Brain microvascular endothelial cell (primary cell): ENCODE results near the gene GPANK1.

Source experiments
- DNase-seq: peaks from one replicate; pipeline ENCODE4 v3.0.0-alpha.2; 2020
- H3K27ac ChIP-seq: fragments of 250-450 bp; sonication (Bioruptor Pico); 2 replicates; pipeline ENCODE4 v1.5.1; 2020; ENCODE audit warnings: mild to moderate bottlenecking, moderate library complexity
- H3K27me3 ChIP-seq: fragments of 250-450 bp; sonication (Bioruptor Pico); replicated peaks from 2 replicates; pipeline ENCODE4 v1.5.1; 2020; ENCODE audit warnings: mild to moderate bottlenecking
- H3K36me3 ChIP-seq: fragments of 250-450 bp; sonication (Bioruptor Pico); replicated peaks from 2 replicates; pipeline ENCODE4 v1.5.1; 2020; ENCODE audit warnings: mild to moderate bottlenecking
- H3K4me3 ChIP-seq: 2 replicates; pipeline ENCODE4 v1.5.1; 2011; ENCODE audit warnings: low read depth, mild to moderate bottlenecking, control low read depth, low read length, moderate library complexity
- in situ Hi-C: cut with HindIII; loops from 2 replicates; pipeline ENCODE4 v1.10.0; 2017; ENCODE audit warnings: low sequenced_read_pairs, low pct_ligation_motif_present
- TF ChIP-seq, protein P1 (sequence below): IDR thresholded peaks from 2 replicates; pipeline ENCODE4 v1.5.1; 2011; ENCODE audit warnings: low read depth, mild to moderate bottlenecking, moderate library complexity, low read length, control low read depth, inconsistent platforms; ENCODE audit errors: missing control alignments

GPANK1 gene

GRCh38 chr6:31624070-31624469, 40.7 kb downstream of the GPANK1 start:
- Histone ChIP-seq H3K36me3 (peaks cover 65% of the 10 kb centered on the region), H3K27me3 (no peaks in the 10 kb centered on the region), H3K4me3 (no peak overlapping the region), H3K27ac (no peak overlapping the region)
- in situ Hi-C loops, result no loop called here
- DNase-seq, result no peak
- TF ChIP-seq, protein P1, sequence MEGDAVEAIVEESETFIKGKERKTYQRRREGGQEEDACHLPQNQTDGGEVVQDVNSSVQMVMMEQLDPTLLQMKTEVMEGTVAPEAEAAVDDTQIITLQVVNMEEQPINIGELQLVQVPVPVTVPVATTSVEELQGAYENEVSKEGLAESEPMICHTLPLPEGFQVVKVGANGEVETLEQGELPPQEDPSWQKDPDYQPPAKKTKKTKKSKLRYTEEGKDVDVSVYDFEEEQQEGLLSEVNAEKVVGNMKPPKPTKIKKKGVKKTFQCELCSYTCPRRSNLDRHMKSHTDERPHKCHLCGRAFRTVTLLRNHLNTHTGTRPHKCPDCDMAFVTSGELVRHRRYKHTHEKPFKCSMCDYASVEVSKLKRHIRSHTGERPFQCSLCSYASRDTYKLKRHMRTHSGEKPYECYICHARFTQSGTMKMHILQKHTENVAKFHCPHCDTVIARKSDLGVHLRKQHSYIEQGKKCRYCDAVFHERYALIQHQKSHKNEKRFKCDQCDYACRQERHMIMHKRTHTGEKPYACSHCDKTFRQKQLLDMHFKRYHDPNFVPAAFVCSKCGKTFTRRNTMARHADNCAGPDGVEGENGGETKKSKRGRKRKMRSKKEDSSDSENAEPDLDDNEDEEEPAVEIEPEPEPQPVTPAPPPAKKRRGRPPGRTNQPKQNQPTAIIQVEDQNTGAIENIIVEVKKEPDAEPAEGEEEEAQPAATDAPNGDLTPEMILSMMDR, result no peak

DNA sequence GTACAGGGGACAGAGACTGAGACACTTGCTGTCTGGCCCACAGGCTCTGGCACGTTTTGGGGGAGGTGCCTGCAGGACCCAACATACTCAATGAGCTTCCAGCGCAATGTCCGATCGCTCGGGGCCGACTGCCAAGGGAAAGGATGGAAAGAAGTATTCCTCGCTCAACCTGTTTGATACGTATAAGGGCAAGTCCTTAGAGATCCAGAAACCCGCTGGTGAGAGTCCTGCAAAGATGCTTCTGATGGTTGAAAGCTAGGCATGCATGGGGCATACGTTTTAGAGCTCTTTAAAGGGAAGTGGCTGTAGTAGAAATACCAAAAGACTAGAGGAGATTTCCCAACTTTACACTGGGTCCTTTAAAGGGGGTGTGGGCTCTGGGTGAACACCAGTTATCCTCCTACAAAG, 42.1 kb downstream of the GPANK1 start:
- H3K27me3 ChIP-seq, result no peaks in the 10 kb centered on the region
- H3K27ac ChIP-seq, result no peak overlapping the region
- TF ChIP-seq, protein P1, result no peak
- H3K4me3 ChIP-seq, result peak overlapping the region; percentile 94
- no peak for DNase-seq
- in situ Hi-C loops, result no loop called here
- peaks cover 51% of the 10 kb centered on the region for H3K36me3 ChIP-seq

DNA sequence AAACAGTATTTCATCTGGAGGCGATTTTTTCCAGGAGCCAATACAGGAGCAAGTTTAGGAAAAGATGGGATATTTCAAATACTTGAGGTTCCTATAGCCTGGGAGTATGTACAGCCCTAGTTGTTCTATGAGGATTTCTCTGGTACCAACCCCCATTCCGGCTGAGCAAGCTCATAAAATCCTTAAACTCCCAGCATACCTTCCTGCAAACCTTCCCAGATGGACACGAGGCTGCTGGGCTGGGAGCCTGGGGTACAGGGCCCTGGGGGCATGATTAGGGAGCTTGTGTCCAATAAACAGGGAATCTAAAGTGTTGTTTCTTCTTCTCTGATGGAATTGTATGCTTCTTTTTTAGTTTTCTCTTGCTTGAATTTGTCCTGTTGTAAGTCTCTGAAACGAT, 42.8 kb downstream of the GPANK1 start:
- TF ChIP-seq, protein P1, result no peak
- peaks cover 44% of the 10 kb centered on the region for H3K36me3 ChIP-seq
- DNase-seq, result no peak
- H3K4me3 ChIP-seq, result peak overlapping the region; percentile 94
- H3K27ac ChIP-seq, result peak overlapping the region; percentile 93
- H3K27me3 ChIP-seq, result no peaks in the 10 kb centered on the region
- in situ Hi-C loops, result no loop called here

DNA sequence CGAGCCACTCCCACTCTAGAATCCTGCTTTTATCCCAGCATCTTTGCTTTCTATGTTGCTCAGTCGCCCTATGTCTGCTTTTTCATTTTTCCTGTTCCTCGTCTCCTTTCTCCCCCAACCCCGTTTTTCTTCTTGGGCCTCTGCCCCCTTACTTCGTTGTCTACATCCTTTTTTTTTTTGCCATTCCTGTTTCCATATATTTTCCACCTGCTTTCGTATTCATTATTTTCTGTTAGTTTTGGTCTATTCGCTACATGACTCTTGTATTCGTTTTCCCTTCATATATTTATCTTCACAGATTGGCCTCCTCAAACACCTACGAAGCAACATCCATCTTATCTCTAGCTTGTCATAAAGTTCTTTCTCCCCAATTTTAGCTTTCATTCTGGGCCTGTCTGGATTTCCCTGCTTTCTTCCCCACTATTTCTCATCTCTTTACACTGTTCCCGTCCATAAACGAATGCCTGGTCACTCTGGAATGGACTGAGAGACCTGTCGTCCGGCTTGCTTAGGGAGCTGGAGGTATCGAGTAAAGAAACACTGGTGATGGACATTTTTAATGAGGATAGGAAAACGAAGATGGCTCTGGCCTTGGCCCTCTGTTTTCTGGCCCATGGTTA, 43.4 kb downstream of the GPANK1 start:
- in situ Hi-C loops, result no loop called here
- peak overlapping the region; percentile 94 for H3K4me3 ChIP-seq
- peak overlapping the region; percentile 93 for H3K27ac ChIP-seq
- H3K36me3 ChIP-seq, result peaks cover 39% of the 10 kb centered on the region
- no peak for DNase-seq
- H3K27me3 ChIP-seq, result no peaks in the 10 kb centered on the region
- TF ChIP-seq, protein P1, result no peak

DNA sequence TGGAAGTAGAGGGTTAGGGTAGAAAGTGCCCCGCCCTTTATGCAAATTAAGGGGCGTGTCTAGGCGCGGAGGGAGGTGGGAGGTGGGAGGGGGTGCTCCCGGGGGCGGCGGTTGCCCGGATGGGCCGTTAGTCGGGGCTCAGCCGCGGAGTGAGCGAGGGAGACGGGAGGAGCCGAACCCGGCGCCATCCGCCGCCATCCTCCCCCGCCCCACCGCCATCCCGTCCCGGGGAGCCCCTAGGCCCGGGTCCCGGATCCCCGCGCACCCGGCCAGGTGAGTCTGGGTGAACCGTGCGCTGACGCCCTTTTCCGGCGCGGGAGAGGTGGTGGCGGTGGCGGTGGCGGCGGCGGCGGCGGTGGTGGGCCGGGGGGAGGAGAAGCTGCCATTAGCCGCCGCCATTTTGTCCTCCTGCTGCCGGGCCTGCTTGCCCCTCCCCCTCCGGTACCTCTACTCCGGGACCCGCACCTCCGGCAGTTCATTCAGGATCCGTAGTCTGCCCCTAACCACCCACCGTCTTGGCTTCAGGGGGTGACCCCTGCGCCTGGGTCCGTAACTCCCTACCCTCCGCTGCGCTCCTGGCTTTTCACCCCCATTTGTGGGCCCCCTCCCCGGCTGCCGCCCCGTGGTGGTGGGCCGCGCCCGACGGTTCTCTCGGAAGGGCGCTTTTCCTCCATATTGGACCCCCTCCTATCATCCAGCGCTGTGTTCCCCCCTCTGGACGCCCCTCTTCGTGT, 44.0 kb downstream of the GPANK1 start, which contains the start of gene PRRC2A:
Gene PRRC2A (plus strand): TSS at position 130 of the 734 bp plus-strand sequence. CDS start 2,075 bp downstream, outside the sequence.
- in situ Hi-C loops, result no loop called here
- H3K27me3 ChIP-seq, result no peaks in the 10 kb centered on the region
- DNase-seq, result peak; percentile 46
- TF ChIP-seq, protein P1, result no peak
- H3K4me3 ChIP-seq, result peak within 1 kb of the TSS; percentile 94
- peaks cover 32% of the 10 kb centered on the region for H3K36me3 ChIP-seq
- H3K27ac ChIP-seq, result peak within 1 kb of the TSS; percentile 93
